SH-SY5Y (cell line): ENCODE measurements around the gene CRTAC1.

ENCODE experiments used
- GATA2 ChIP-seq: IDR thresholded peaks from 2 replicates; pipeline ENCODE4 v1.6.1; 2011; ENCODE audit warnings: mild to moderate bottlenecking, low read depth, low read length
- GATA3 ChIP-seq: IDR thresholded peaks from 2 replicates; pipeline ENCODE4 v1.6.1; 2011; ENCODE audit warnings: low read depth, mild to moderate bottlenecking, low read length, moderate library complexity

GRCh38 chr10:97903128-97904017 lies 127.0 kb downstream of the CRTAC1 start:
- TF ChIP-seq GATA2 (no peak), GATA3 (no peak)
